Calu3 (cell line): ENCODE data around the gene OSCP1. TPM values are rescaled to one million over a fixed set of nuclear protein-coding genes. Genes with fewer than 3 reads are reported as not detected.
A peak's percentile ranks its signal among the peaks of the same experiment; 100 is the strongest.
"Not testable (repeated sequence)": the region's sequence is repeated elsewhere in the genome, so short reads cannot be mapped to it uniquely, and the experiment has no call there.

Source experiments
- BruUV-seq: library from RNA; stranded (reverse); fragments of 400-500 nt; replicated peaks from 2 replicates; lab custom pipeline; 2021; lab: Mats Ljungman, UMichigan
- CTCF ChIA-PET: fragments of 300-600 bp; sonication (Branson Sonifier 250); formaldehyde crosslinking; loops from one replicate; lab custom pipeline; 2022; ENCODE audit warnings: antibody characterized with exemption; lab: Charles Lee
- DNase-seq: peaks from one replicate; pipeline ENCODE4 v3.0.0; 2022
- H3K27ac Mint-ChIP-seq: one replicate; pipeline ENCODE4 v1.8.0; 2022; ENCODE audit warnings: mixed read lengths; ENCODE audit not compliant: unreplicated experiment
- H3K27me3 Mint-ChIP-seq: one replicate; pipeline ENCODE4 v1.8.0; 2022; ENCODE audit warnings: mixed read lengths; ENCODE audit not compliant: unreplicated experiment
- H3K36me3 Mint-ChIP-seq: one replicate; pipeline ENCODE4 v1.8.0; 2022; ENCODE audit warnings: mild to moderate bottlenecking, moderate library complexity, mixed read lengths; ENCODE audit not compliant: insufficient read depth, unreplicated experiment
- H3K4me1 Mint-ChIP-seq: one replicate; pipeline ENCODE4 v1.8.0; 2022; ENCODE audit warnings: mild to moderate bottlenecking, low read depth, mixed read lengths; ENCODE audit not compliant: unreplicated experiment
- H3K4me3 Mint-ChIP-seq: one replicate; pipeline ENCODE4 v1.8.0; 2022; ENCODE audit warnings: mild to moderate bottlenecking, low read depth, moderate library complexity, mixed read lengths; ENCODE audit not compliant: unreplicated experiment
- H3K9me3 Mint-ChIP-seq: one replicate; pipeline ENCODE4 v1.8.0; 2022; ENCODE audit warnings: low read depth, mixed read lengths; ENCODE audit not compliant: unreplicated experiment
- intact Hi-C: fragments of 100-400 bp; cut with micrococcal nuclease; formaldehyde crosslinking; loops from one replicate; pipeline ENCODE4 v1.10.0; 2022; ENCODE audit not compliant: unreplicated experiment
- total RNA-seq: library from RNA; stranded (reverse); gene quantifications from 2 replicates; pipeline ENCODE4 v1.2.3, GENCODE V29; 2022
- TF ChIP-seq, protein P1 (sequence below): fragments of 200-600 bp; IDR thresholded peaks from one replicate; pipeline ENCODE4 v1.8.0; 2022; ENCODE audit warnings: antibody characterized with exemption; ENCODE audit not compliant: unreplicated experiment

Gene OSCP1
- total RNA-seq, 1 experiment from 2014 or later = 2.0 TPM

DNA sequence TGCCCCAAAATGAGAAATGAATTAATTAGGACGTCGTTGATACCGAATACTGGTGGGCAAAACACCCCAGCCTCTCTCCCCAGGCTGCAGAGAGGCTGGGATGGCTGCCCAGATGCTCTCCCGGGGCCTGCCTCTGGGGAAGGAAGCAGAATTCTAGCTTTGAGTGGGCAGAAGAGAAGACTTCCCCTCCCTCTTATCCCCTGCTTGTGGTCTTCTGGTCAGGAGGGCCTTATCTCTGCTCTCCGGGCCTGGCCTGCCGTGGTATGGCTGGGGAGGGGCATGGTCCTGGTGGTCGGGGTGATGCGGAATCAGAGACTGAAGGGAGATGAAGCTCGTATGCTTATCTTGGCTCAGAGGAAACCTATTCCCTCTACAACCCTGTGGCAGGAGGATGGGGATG, 42.2 kb upstream of the OSCP1 start:
- TF ChIP-seq, protein P1, sequence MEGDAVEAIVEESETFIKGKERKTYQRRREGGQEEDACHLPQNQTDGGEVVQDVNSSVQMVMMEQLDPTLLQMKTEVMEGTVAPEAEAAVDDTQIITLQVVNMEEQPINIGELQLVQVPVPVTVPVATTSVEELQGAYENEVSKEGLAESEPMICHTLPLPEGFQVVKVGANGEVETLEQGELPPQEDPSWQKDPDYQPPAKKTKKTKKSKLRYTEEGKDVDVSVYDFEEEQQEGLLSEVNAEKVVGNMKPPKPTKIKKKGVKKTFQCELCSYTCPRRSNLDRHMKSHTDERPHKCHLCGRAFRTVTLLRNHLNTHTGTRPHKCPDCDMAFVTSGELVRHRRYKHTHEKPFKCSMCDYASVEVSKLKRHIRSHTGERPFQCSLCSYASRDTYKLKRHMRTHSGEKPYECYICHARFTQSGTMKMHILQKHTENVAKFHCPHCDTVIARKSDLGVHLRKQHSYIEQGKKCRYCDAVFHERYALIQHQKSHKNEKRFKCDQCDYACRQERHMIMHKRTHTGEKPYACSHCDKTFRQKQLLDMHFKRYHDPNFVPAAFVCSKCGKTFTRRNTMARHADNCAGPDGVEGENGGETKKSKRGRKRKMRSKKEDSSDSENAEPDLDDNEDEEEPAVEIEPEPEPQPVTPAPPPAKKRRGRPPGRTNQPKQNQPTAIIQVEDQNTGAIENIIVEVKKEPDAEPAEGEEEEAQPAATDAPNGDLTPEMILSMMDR = no peak
- Mint-ChIP-seq H3K4me3 (no peak overlapping the region), H3K27ac (no peak overlapping the region), H3K36me3 (no peaks in the 10 kb centered on the region), H3K4me1 (peaks cover 2% of the 10 kb centered on the region), H3K9me3 (no peaks in the 10 kb centered on the region), H3K27me3 (peaks cover 44% of the 10 kb centered on the region)
- intact Hi-C loops = no loop called here
- no peak for DNase-seq
- BruUV-seq = no TSS peak
- CTCF ChIA-PET = no interaction called here

DNA sequence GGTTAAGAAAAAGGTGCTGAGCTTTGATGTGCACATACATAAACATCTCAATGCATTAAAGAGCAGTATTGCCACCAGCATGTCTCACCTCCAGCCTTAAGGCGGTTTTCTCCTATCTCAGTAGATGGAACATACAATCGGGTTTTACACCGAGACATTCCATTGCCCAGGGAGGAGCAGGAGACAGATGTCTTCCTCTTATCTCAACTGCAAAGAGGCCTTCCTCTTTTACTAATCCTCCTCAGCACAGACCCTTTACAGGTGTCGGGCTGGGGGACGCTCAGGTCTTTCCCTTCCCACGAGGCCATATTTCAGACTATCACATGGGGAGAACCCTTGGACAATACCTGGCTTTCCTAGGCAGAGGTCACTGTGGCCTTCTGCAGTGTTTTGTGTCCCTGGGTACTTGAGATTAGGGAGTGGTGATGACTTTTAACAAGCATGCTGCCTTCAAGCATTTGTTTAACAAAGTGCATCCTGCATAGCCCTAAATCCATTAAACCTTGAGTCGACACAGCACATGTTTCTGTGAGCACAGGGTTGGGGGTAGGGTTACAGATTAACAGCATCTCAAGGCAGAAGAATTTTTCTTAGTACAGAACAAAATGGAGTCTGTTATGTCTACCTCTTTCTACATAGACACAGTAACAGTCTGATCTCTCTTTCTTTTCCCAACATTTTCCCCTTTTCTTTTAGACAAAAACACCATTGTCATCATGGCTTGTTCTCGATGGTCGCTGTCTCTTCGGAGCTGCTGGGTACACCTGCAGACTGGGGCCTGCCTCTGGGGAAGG, 39.2 kb upstream of the OSCP1 start:
- peaks cover 34% of the 10 kb centered on the region for H3K27me3 Mint-ChIP-seq
- not testable (repeated sequence) for H3K27ac Mint-ChIP-seq

DNA sequence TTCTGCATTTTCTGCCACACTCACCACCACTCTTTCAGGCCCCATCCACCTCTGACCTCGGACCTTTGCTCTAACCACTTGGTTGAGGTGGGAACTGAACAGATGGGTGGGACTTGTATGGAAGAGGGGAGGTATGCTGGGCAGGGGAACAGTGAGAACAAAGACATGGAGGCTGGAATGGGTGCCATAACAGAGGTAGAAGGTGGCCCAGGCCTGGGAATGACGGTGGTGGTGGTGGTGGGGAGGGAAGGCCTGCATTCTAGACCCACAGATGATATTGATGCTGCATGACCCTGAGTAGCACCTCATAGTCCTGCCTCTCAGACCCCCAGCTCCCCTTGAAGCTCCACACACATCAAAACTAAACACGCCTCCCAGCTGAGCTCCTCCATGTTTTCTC, 37.7 kb upstream of the OSCP1 start:
- CTCF ChIA-PET = no interaction called here
- Mint-ChIP-seq H3K36me3 (peaks cover 9% of the 10 kb centered on the region), H3K9me3 (no peaks in the 10 kb centered on the region), H3K27me3 (peaks cover 18% of the 10 kb centered on the region), H3K4me3 (no peak overlapping the region), H3K27ac (no peak overlapping the region), H3K4me1 (peaks cover 24% of the 10 kb centered on the region)
- TF ChIP-seq, protein P1 = no peak
- intact Hi-C loops = no loop called here
- BruUV-seq = no TSS peak
- DNase-seq = no peak

More for the DNA sequence above, 39.2 kb upstream of the OSCP1 start:
- H3K4me1 Mint-ChIP-seq = peaks cover 24% of the 10 kb centered on the region
- H3K36me3 Mint-ChIP-seq, H3K9me3 Mint-ChIP-seq, intact Hi-C loops, BruUV-seq, H3K4me3 Mint-ChIP-seq, DNase-seq: not testable (repeated sequence)
- CTCF ChIA-PET = interaction anchor here (0.6 kb wide), 1 partner anchor 55 kb away, joined by 5 read pairs; no protein-coding TSS in a partner anchor

DNA sequence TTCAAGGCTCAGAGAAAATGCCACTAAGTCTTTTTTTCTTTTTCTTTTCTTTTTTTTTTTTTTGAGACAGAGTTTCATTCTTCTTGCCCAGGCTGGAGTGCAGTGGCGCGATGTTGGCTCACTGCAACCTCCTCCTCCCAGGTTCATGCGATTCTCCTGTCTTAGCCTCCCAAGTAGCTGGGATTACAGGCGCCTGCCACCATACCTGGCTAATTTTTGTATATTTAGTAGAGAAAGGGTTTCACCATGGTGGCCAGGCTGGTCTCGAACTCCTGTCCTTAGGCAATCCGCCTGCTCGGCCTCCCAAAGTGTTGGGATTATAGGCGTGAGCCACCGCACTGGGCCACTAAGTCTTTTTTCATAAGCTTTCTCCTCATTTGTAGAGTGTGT, 37.1 kb upstream of the OSCP1 start:
- H3K27ac Mint-ChIP-seq, intact Hi-C loops: not testable (repeated sequence)
- CTCF ChIA-PET = interaction anchor here (0.9 to 2.3 kb wide), 3 partner anchors 24 to 37 kb away, joined by 4 to 11 read pairs (median 6); partner anchors contain the start of gene OSCP1

DNA sequence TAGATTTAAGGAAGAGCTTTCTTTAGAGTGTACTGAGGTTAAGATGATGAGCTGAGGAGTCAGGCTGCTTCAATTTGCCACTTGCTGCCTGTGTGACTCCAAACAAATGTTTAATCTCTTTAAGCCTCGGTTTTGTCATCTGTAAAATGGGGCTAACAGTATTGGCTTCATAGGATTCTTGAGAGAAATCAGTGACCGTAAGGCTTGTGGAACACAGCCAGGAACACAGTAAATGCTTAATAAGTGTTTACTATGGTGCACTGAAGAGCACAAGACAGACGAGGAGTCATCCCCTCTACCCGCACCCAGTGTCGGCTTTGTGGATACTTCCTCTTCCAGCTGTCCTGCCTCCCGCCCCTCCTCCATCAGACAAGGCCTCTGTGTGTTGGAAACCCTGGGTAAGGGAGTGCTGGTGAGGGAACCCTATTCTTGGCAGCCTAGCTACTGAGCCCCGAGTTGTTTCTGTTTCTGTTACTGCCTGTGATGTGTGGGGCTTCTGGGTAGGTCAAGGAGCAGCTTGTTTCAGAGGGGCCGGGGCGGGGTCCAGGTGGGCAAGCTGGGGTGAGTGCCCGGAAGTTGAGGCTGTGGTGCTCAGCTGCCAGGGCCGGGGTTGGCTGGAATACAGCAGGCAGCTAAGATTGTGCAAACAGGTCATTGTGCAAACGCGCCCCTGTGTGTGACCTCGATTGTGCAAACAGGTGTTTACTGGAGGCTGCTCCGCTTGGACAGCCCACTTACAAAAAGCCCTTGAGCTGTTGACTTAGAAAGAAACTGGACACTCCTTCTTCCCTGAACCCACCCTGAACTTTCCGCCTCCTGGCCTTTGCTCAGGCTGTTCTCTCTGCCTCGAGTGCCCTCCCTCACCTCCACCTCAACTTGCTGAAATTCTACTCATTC, 36.4 kb upstream of the OSCP1 start:
- BruUV-seq = no TSS peak
- H3K4me3 Mint-ChIP-seq = peak overlapping the region; percentile 24
- peaks cover 9% of the 10 kb centered on the region for H3K36me3 Mint-ChIP-seq
- H3K27me3 Mint-ChIP-seq = peaks cover 8% of the 10 kb centered on the region
- DNase-seq = peak; percentile 86
- intact Hi-C loops = no loop called here
- peak overlapping the region; percentile 36 for H3K27ac Mint-ChIP-seq
- no peaks in the 10 kb centered on the region for H3K9me3 Mint-ChIP-seq
- CTCF ChIA-PET = interaction anchor here (0.6 to 2.3 kb wide), 4 partner anchors 23 to 84 kb away, joined by 4 to 11 read pairs (median 6); partner anchors contain the start of gene OSCP1
- peaks cover 24% of the 10 kb centered on the region for H3K4me1 Mint-ChIP-seq
- TF ChIP-seq, protein P1 = no peak

More for the DNA sequence above, 37.1 kb upstream of the OSCP1 start:
- Mint-ChIP-seq H3K27me3 (peaks cover 13% of the 10 kb centered on the region), H3K4me1 (peaks cover 24% of the 10 kb centered on the region)
- BruUV-seq, DNase-seq, H3K4me3 Mint-ChIP-seq, H3K9me3 Mint-ChIP-seq, H3K36me3 Mint-ChIP-seq: not testable (repeated sequence)
